Lower leg skin (tissue), 3 donors: ENCODE measurements around the gene SSH2.

Source experiments
- POLR2A ChIP-seq, 2 donors: fragments of 450-650 bp; IDR thresholded peaks; one replicate each; pipeline ENCODE4 v1.6.1; 2016 to 2017; ENCODE audit warnings: antibody characterized with exemption in 2 of 2, mild to moderate bottlenecking in 1 of 2, moderate library complexity in 1 of 2
- TF ChIP-seq, protein P1 (sequence below), 3 donors: fragments of 450-650 bp; IDR thresholded peaks; one replicate each; pipeline ENCODE4 v1.5.1; 2016; ENCODE audit warnings: antibody characterized with exemption in 3 of 3, mild to moderate bottlenecking in 3 of 3, moderate library complexity in 2 of 3

DNA sequence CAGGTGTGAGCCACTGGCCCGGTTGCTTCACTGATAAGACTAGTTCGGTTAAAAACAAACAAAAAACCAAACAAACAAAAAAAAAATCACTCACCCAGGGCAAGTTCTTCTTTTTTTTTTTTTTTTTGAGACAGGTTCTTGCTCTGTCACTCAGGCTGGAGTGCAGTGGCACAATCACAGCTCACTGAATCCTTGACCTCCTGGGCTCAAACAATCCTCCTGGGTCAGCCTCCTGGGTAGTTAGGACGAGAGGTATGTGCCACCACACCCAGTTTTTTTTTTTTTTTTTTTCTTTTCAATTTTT, 187.9 kb downstream of the SSH2 start:
- no peak for TF ChIP-seq POLR2A (IDR thresholded peaks at IDR 0.05)
- TF ChIP-seq, protein P1, sequence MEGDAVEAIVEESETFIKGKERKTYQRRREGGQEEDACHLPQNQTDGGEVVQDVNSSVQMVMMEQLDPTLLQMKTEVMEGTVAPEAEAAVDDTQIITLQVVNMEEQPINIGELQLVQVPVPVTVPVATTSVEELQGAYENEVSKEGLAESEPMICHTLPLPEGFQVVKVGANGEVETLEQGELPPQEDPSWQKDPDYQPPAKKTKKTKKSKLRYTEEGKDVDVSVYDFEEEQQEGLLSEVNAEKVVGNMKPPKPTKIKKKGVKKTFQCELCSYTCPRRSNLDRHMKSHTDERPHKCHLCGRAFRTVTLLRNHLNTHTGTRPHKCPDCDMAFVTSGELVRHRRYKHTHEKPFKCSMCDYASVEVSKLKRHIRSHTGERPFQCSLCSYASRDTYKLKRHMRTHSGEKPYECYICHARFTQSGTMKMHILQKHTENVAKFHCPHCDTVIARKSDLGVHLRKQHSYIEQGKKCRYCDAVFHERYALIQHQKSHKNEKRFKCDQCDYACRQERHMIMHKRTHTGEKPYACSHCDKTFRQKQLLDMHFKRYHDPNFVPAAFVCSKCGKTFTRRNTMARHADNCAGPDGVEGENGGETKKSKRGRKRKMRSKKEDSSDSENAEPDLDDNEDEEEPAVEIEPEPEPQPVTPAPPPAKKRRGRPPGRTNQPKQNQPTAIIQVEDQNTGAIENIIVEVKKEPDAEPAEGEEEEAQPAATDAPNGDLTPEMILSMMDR (IDR thresholded peaks at IDR 0.05): no peak
